Suppressor macrophage (primary cell): ENCODE measurements around the gene ZNF226.
"Not testable (repeated sequence)": the region's sequence is repeated elsewhere in the genome, so short reads cannot be mapped to it uniquely, and the experiment has no call there.

ENCODE experiments used
- DNase-seq, 4 experiments: peaks; one replicate each; pipeline ENCODE4 v3.0.0-alpha.2; 2020 to 2022
- total RNA-seq, 17 experiments: gene quantifications; one replicate each; lab custom pipeline; 2026; ENCODE audit warnings: mixed read lengths in 6 of 17, inconsistent platforms in 3 of 17; lab: John Stamatoyannopoulos, UW

ZNF226 gene
- 4.4 to 19.4 (median 12.3) reads per million in 17 experiments for total RNA-seq

- peak; percentile 93 to 99 (median 96) for DNase-seq
These were observed at the start of gene ZNF226 for GRCh38 chr19:44164673-44165512. Gene ZNF226, plus strand, starts transcription at chr19:44165100. Its CDS starts 4,981 bp downstream, at chr19:44170081.

GRCh38 chr19:44121162-44121561 lies 43.7 kb upstream of the ZNF226 start:
- DNase-seq: not testable (repeated sequence)

DNA sequence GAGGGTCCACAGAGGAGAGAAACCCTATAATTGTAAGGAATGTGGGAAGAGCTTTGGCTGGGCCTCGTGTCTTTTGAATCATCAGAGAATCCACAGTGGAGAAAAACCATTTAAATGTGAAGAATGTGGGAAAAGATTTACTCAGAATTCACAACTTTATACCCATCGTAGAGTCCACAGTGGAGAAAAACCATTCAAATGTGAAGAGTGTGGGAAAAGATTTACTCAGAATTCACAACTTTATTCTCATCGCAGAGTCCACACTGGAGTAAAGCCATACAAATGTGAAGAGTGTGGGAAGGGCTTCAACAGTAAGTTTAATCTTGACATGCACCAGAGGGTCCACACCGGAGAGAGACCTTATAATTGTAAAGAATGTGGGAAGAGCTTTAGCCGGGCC lies 32.9 kb upstream of the ZNF226 start:
- no peak for DNase-seq

DNA sequence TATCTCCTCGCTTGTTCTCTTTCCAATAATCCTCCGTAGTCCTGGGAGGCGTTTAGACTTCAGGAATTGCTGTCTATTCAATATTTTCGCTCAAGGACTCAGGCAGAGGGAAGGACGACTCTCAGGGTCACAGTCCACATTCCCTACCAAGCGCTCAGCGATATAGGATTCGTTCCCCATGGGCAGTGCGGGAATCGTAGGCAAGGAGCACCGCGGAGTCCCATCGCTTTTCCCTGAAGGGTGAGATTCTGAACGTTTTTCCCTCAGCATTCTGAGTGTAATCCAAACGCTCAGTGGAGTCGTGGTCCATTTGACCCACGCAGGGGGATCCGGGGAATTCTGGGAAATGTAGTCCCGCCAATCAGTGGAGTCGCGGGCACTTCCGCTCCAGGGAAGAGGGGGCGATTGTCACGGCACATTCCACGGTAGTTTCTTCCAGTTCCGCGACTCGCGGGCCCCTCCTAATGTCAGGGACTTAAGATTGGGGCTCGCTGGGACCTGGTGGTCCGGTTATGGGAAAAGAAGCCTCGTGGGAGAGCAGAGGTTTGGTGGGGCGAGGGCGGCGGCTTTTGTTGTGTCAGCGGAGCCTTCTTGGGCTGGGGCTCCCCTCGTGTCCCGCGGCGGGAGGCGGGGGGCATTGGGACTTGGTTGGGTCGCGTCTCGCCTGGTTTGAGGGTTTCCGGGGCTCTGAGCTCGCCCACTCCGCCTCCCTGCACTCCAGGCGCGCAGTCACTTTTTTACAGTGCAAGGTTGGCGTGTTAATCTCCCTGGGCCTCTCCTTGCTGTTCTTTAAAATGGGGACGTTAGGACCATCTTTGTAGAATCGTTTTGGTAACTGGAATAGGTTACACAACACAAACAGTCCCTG lies 23.5 kb upstream of the ZNF226 start, which contains the start of gene ZNF234:
ZNF234 (plus strand) TSS at position 364 of the 868 bp plus-strand sequence. CDS start 3,079 bp downstream, outside the sequence.
- peak; percentile 84 to 92 (median 88) for DNase-seq

DNA sequence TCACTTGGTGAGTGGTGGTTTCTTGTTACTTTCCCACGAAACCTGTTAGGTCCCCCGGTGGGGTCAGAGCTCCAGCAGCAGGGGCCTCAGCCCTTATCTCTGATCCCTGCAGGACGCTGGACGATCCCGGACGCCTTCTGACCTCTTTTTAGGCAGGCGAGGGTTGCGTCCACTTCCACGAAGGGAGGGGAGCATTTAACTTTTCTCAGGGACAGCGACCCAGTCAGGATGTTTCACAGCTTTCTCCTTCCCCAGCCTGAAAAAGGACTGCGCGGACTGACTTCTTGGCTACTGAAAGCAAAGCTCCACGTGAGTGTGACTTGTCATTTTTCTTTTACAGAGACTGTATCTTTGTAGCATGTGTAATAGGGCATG lies 22.9 kb upstream of the ZNF226 start:
- peak; percentile 26 to 40 (median 30) for DNase-seq

DNA sequence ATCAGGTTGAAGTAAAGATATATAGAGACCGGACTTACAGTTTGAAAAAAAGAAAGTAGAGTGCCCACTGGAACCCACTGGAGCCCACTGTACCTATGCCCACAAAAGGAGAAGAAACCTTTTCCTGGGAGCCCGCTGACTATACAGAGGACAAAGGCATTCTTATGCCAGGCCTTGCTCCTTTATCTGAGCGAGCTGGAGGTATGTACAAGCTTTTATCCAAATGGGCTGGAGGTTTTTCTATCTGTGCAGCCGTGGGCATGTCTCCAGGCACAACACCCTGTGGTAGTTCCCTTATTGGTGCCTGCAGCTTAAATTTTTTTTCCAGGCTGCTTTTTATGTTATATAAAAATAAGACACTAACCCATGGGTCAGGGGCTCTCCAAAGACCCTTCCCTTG lies 15.1 kb upstream of the ZNF226 start:
- DNase-seq: no peak

DNA sequence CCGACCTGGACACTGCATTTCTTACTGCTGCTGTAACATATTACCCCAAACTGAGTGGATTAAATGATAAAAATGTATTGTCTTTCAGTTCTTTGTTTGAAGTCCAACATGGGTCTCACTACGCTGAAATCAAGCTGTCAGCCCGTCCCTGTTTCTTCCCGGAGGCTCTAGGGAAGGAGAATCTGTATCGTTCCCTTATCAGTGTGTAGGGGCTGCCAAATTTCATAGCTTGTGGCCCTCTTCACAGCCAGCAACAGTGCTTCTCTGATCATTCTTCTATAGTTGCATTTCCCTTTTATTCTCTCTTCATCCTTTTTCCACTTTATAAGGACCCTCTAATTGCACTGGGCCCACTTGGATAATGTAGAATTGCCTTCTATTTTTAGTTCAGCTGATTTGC lies 13.4 kb upstream of the ZNF226 start:
- DNase-seq: no peak

DNA sequence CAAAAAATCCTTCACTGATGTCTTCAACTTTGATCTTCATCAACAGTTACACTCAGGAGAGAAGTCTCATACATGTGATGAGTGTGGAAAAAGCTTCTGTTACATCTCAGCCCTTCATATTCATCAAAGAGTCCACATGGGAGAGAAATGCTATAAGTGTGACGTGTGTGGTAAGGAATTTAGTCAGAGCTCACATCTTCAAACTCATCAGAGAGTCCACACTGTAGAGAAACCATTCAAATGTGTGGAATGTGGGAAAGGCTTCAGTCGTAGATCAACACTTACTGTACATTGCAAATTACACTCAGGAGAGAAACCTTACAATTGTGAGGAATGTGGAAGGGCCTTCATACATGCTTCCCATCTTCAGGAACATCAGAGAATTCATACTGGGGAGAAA lies 8.4 kb upstream of the ZNF226 start:
- DNase-seq: no peak

GRCh38 chr19:44163789-44164188 lies 1.1 kb upstream of the ZNF226 start:
- no peak for DNase-seq

- no peak for DNase-seq
These were observed 600 bp upstream of the ZNF226 start for GRCh38 chr19:44164327-44164672.

- not testable (repeated sequence) for DNase-seq
These were observed 5.8 kb downstream of the ZNF226 start for GRCh38 chr19:44170660-44171059.

- no peak for DNase-seq
These were observed 11.7 kb downstream of the ZNF226 start for GRCh38 chr19:44176590-44176989.

- DNase-seq: no peak
These were observed 16.1 kb downstream of the ZNF226 start for GRCh38 chr19:44180968-44181367.

- no peak for DNase-seq
These were observed 17.2 kb downstream of the ZNF226 start for GRCh38 chr19:44182145-44182544.

DNA sequence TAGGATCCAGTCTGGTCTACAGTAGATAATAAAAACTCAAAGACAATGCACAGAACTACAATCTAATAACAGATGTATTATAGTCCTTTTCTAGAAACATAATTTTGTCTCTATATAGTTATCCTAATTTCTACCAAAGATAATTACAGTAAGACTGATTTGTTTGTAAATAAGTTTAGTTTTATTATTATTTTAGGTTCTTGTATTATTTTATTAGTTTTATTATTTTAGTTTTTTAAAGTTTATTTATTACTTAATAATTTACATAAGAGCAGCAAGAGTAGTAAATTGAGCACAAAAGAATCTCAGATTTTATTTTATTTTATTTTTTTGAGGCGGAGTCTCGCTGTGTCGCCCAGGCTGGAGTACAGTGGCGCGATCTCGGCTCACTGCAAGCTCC lies 25.1 kb downstream of the ZNF226 start:
- DNase-seq: no peak

GRCh38 chr19:44192127-44192526 lies 27.2 kb downstream of the ZNF226 start:
- DNase-seq: no peak

DNA sequence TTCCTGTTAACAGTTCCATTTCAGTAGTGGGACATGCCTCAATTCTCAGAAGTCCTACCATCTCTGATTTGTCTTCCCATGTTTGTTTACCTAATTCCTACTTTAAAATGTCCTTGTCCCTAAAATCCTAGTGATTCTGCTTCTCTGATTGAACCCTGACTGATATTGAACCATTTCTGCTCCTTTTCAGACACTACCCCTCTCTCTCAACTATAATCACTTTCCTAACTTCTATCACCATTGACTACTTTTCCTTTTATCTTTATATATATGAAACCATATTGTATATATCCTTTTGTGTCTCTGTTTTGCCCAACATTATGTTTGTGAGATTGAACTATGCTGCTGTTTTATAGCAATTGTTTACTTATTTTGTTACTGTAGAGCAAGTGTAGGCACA lies 31.9 kb downstream of the ZNF226 start:
- DNase-seq: no peak

GRCh38 chr19:44202470-44202869 lies 37.6 kb downstream of the ZNF226 start:
- DNase-seq: no peak

DNA sequence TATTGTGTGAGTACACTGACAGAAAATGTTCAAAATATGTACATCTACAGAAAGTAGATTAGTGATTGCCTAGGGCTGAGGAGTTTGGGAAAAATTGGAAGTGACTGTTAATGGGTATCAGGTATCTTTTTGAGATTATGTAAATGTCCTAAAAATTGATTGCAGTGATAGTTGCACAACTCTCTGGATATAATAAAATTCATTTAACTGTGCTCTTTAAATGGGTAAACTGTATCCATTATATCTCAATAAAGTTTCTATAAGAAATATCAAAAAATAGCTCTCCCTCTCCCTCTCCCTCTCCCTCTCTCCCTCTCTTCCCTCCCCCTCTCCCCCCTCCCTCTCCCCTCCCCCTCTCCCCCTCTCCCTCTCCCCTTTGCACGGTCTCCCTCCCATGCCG lies 38.1 kb downstream of the ZNF226 start:
- no peak for DNase-seq

GRCh38 chr19:44203877-44204276 lies 39.0 kb downstream of the ZNF226 start:
- DNase-seq: not testable (repeated sequence)

- no peak for DNase-seq
These were observed 39.9 kb downstream of the ZNF226 start for GRCh38 chr19:44204772-44205171.

- peak; percentile 94 to 97 (median 96) for DNase-seq
These were observed 42.4 kb downstream of the ZNF226 start for GRCh38 chr19:44207126-44207803.
